Adrenal gland (tissue), 12 donors: ENCODE measurements around the gene PACRG. TPM values are rescaled to one million over a fixed set of nuclear protein-coding genes. Genes with fewer than 3 reads are reported as not detected.

Source experiments
- DNase-seq, 7 donors: peaks; one replicate each; pipeline ENCODE4 v3.0.0-alpha.2; 2019 to 2020
- H3K27ac ChIP-seq, 5 donors: fragments of 200-600 bp; sonication (generic) in 4 of 5; 1 replicate in 3 of 5; 2 replicates in 2 of 5; pipeline versions ENCODE4 v1.5.1 to v1.8.0; 2016 to 2020; ENCODE audit warnings: mild to moderate bottlenecking in 1 of 5
- H3K27me3 ChIP-seq: fragments of 200-600 bp; 2 replicates; pipeline ENCODE4 v1.8.0; 2021
- H3K36me3 ChIP-seq, 2 donors: fragments of 200-600 bp; replicated peaks in 1 of 2; 1 replicate in 1 of 2; 2 replicates in 1 of 2; pipeline versions ENCODE4 v1.5.1 to v1.8.0; 2018 to 2022
- H3K4me1 ChIP-seq, 2 donors: fragments of 200-600 bp; replicated peaks in 1 of 2; 1 replicate in 1 of 2; 2 replicates in 1 of 2; pipeline versions ENCODE4 v1.5.1 to v1.8.0; 2018 to 2021
- H3K4me3 ChIP-seq, 4 donors: fragments of 200-600 bp; sonication (generic) in 3 of 4; one replicate each; pipeline ENCODE4 v1.5.1; 2016 to 2018
- H3K9me3 ChIP-seq, 3 donors: fragments of 200-600 bp; sonication (generic) in 1 of 3; replicated peaks in 1 of 3; 1 replicate in 2 of 3; 2 replicates in 1 of 3; pipeline versions ENCODE4 v1.5.1 to v1.8.0; 2016 to 2021
- CTCF ChIP-seq, 6 experiments: fragments of 450-650 bp in 4 of 6; fragments of 200-600 bp in 2 of 6; sonication (generic) in 1 of 6; IDR thresholded peaks; 1 replicate in 5 of 6; 2 replicates in 1 of 6; pipeline versions ENCODE4 v1.5.1 to v1.8.0; 2016 to 2021; ENCODE audit warnings: antibody characterized with exemption in 6 of 6, mild to moderate bottlenecking in 2 of 6, moderate library complexity in 1 of 6
- POLR2A ChIP-seq, 2 donors: fragments of 450-650 bp; IDR thresholded peaks; one replicate each; pipeline ENCODE4 v1.6.1; 2017; ENCODE audit warnings: antibody characterized with exemption in 2 of 2, mild to moderate bottlenecking in 2 of 2, moderate library complexity in 1 of 2
- WGBS, 4 donors: extraction: QIAGEN DNeasy Blood & Tissue Kit in 2 of 4; methylation state at CpG; one replicate each; pipeline versions ENCODE4 v1.1.5 to v1.1.7; 2013 to 2017; 5-methylcytosine and 5-hydroxymethylcytosine counted together
- intact Hi-C, 2 donors: fragments of 100-400 bp; cut with DNase I; formaldehyde crosslinking; loops; one replicate each; pipeline versions ENCODE4 v1.14.1 to v1.15.0; 2022 to 2023
- polyA plus RNA-seq, 3 donors: library from polyadenylated mRNA; stranded (reverse); fragments of 200-250 nt in 2 of 3; fragments of 350-450 nt in 1 of 3; fragmentation: Illumina TruSeq in 1 of 3; extraction: RNeasy Lipid Tissue Mini Kit (QIAGEN cat#74804) in 1 of 3; gene quantifications; one replicate each; pipeline ENCODE4 v1.2.3, GENCODE V29; 2013 to 2014
- total RNA-seq, 9 donors: library from RNA; depleted of rRNA in 4 of 9; stranded (reverse); fragments of >200 nt in 4 of 9; fragments of 120-200 nt in 1 of 9; fragmentation: NEBNext Ultra II Directional in 1 of 9; extraction: Animal tissue kit (Norgen Biotek cat#: 25700) in 1 of 9; gene quantifications; one replicate each; pipeline versions ENCODE4 v1.1.0 to v1.2.4, GENCODE V29; 2013 to 2023
- donor health status: healthy with polysubstance abuse.
- donor health status: Bipolar disorder and iron deficiency.
- donor health status: DM: yes; HTN: yes; CAD: no.
- donor health status: DM: no; HTN: no; CAD: no.
- donor health status: DM: no; HTN: no; CAD: no.
- donor health status: DM: yes; HTN: yes; CAD: no.

PACRG gene
- total and polyA plus RNA-seq, 12 donors: 0.18 to 6.1 (median 1.4) TPM

GRCh38 chr6:163188746-163189145 lies 461.0 kb downstream of the PACRG start:
- no peak for DNase-seq
- TF ChIP-seq CTCF (IDR thresholded peaks at IDR 0.05) (no peak), POLR2A (IDR thresholded peaks at IDR 0.05) (no peak)
- intact Hi-C loops: loop anchor here (10.0 kb wide), 2 partner anchors 226 to 766 kb away; partner anchors contain the start of gene QKI (in 1 of the 2)
- WGBS, 4 donors: 85 to 91% (median 87%) methylated on average over 6 of the region's 6 CpGs
- Histone ChIP-seq H3K27ac (no peak overlapping the region), H3K9me3 (no peaks in the 10 kb centered on the region), H3K4me1 (no peaks in the 10 kb centered on the region), H3K36me3 (no peaks in the 10 kb centered on the region), H3K27me3 (no peaks in the 10 kb centered on the region), H3K4me3 (no peak overlapping the region)

GRCh38 chr6:163189609-163190008 lies 461.8 kb downstream of the PACRG start:
- DNase-seq: no peak

DNA sequence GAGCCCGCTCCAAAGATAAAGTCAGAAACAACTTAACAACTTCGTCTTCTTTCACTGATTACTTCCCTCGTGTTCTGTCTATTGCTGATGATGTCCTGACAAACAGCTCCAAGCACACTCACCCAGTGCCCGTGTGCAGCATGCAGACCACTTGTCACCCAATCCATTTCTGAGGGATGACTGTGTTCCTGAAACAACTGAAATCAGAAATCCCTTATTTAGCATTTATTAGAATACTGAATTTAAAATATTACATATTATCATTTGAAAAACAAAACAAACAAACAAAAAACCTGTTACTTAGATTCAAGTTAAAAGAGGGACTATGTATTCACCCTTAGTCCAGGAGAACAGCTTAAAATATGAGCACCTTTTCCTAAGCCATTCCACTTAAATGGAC lies 463.0 kb downstream of the PACRG start:
- no peak for DNase-seq
- WGBS, 4 donors: 85 to 91% (median 86%) methylated on average over 4 of the region's 4 CpGs
- Histone ChIP-seq H3K27ac (no peak overlapping the region), H3K36me3 (no peaks in the 10 kb centered on the region), H3K4me1 (no peaks in the 10 kb centered on the region), H3K9me3 (no peaks in the 10 kb centered on the region), H3K27me3 (no peaks in the 10 kb centered on the region), H3K4me3 (no peak overlapping the region)
- TF ChIP-seq POLR2A (IDR thresholded peaks at IDR 0.05) (no peak), CTCF (IDR thresholded peaks at IDR 0.05) (no peak)
- intact Hi-C loops: no loop called here

More at GRCh38 chr6:163189609-163190008, 461.8 kb downstream of the PACRG start:
- Histone ChIP-seq H3K27ac (no peak overlapping the region), H3K9me3 (no peaks in the 10 kb centered on the region), H3K4me1 (no peaks in the 10 kb centered on the region), H3K4me3 (no peak overlapping the region), H3K36me3 (no peaks in the 10 kb centered on the region), H3K27me3 (no peaks in the 10 kb centered on the region)
- 91 to 95% (median 93%) methylated on average over 7 of the region's 7 CpGs for WGBS, 4 donors
- TF ChIP-seq CTCF (IDR thresholded peaks at IDR 0.05) (no peak), POLR2A (IDR thresholded peaks at IDR 0.05) (no peak)
- intact Hi-C loops: loop anchor here (10.0 kb wide), 2 partner anchors 225 to 765 kb away; partner anchors contain the start of gene QKI (in 1 of the 2)

GRCh38 chr6:163191704-163192537 lies 464.1 kb downstream of the PACRG start:
- TF ChIP-seq CTCF (IDR thresholded peaks at IDR 0.05): no peak
- TF ChIP-seq POLR2A (IDR thresholded peaks at IDR 0.05): no peak
- no peaks in the 10 kb centered on the region for H3K36me3 ChIP-seq
- H3K4me3 ChIP-seq: no peak overlapping the region
- intact Hi-C loops: no loop called here
- no peak overlapping the region for H3K27ac ChIP-seq
- no peaks in the 10 kb centered on the region for H3K4me1 ChIP-seq
- no peak for DNase-seq
- H3K27me3 ChIP-seq: no peaks in the 10 kb centered on the region
- no peaks in the 10 kb centered on the region for H3K9me3 ChIP-seq
- 69 to 84% (median 72%) methylated on average over 7 of the region's 7 CpGs for WGBS, 4 donors
